Pulmonary artery endothelial cell (primary cell): ENCODE measurements around the gene KRT82. TPM values are rescaled to one million over a fixed set of nuclear protein-coding genes. Genes with fewer than 3 reads are reported as not detected.

ENCODE experiments used
- DNase-seq: peaks from one replicate; pipeline ENCODE4 v3.0.0-alpha.2; 2011; ENCODE audit warnings: low read depth, low spot score
- total RNA-seq: library from RNA; depleted of rRNA; stranded (reverse); fragments of >200 nt; gene quantifications from 2 replicates; pipeline ENCODE4 v1.2.3, GENCODE V29; 2014

Gene KRT82
- total RNA-seq, 1 donor from 2014 or later = not detected

GRCh38 chr12:52362118-52362726 is 43.9 kb downstream of the KRT82 start:
- no peak for DNase-seq

GRCh38 chr12:52361553-52361952 is 44.6 kb downstream of the KRT82 start:
- no peak for DNase-seq

- no peak for DNase-seq
Measured at GRCh38 chr12:52360663-52361271, 45.4 kb downstream of the KRT82 start.

GRCh38 chr12:52360106-52360662 is 46.0 kb downstream of the KRT82 start:
- DNase-seq = no peak

GRCh38 chr12:52359621-52360061 is 46.5 kb downstream of the KRT82 start:
- DNase-seq = no peak

- DNase-seq = no peak
Measured at GRCh38 chr12:52358575-52359350, 47.4 kb downstream of the KRT82 start.

GRCh38 chr12:52356762-52357580 is 49.2 kb downstream of the KRT82 start:
- no peak for DNase-seq

- DNase-seq = no peak
Measured at GRCh38 chr12:52356031-52356761, 49.9 kb downstream of the KRT82 start.

- no peak for DNase-seq
Measured at GRCh38 chr12:52355176-52355575, 51.0 kb downstream of the KRT82 start.

GRCh38 chr12:52354200-52354599 is 51.9 kb downstream of the KRT82 start:
- DNase-seq = no peak

- no peak for DNase-seq
Measured at GRCh38 chr12:52353766-52354165, 52.4 kb downstream of the KRT82 start.

GRCh38 chr12:52352951-52353350 is 53.2 kb downstream of the KRT82 start:
- no peak for DNase-seq

- DNase-seq = no peak
Measured at GRCh38 chr12:52351196-52352059, 54.7 kb downstream of the KRT82 start.

GRCh38 chr12:52350786-52351185 is 55.3 kb downstream of the KRT82 start:
- no peak for DNase-seq

GRCh38 chr12:52350021-52350620 is 56.0 kb downstream of the KRT82 start:
- DNase-seq = no peak

GRCh38 chr12:52349196-52349595 is 56.9 kb downstream of the KRT82 start:
- DNase-seq = no peak

GRCh38 chr12:52347551-52348510 is 58.3 kb downstream of the KRT82 start:
- no peak for DNase-seq

- DNase-seq = no peak
Measured at GRCh38 chr12:52347016-52347415, 59.1 kb downstream of the KRT82 start.
